OCI-LY7 (cell line): ENCODE results near the gene RFPL4A. TPM values are rescaled to one million over a fixed set of nuclear protein-coding genes. Genes with fewer than 3 reads are reported as not detected.

Experiments used
- BruUV-seq: library from RNA; stranded (reverse); fragments of 400-500 nt; replicated peaks from 2 replicates; lab custom pipeline; 2021; lab: Mats Ljungman, UMichigan
- CTCF ChIA-PET: fragments of 300-600 bp; sonication (Branson Sonifier 250); formaldehyde crosslinking; loops from one replicate; lab custom pipeline; 2022; ENCODE audit warnings: antibody characterized with exemption; ENCODE audit not compliant: unreplicated experiment; lab: Charles Lee
- POLR2A ChIA-PET: fragments of 300-600 bp; sonication (Branson Sonifier 250); formaldehyde crosslinking; loops from one replicate; lab custom pipeline; 2022; ENCODE audit warnings: antibody characterized with exemption; lab: Charles Lee
- DNase-seq: peaks from one replicate; pipeline ENCODE4 v3.0.0-alpha.2; 2015; ENCODE audit warnings: low spot score
- H2AFZ ChIP-seq: fragments of 200-600 bp; sonication (generic), shearing (Covaris generic); 2 replicates; pipeline ENCODE4 v1.6.1; 2014; ENCODE audit warnings: mild to moderate bottlenecking, antibody characterized with exemption, low read length, moderate library complexity
- H3K27ac ChIP-seq: fragments of 200-600 bp; sonication (generic); 2 replicates; pipeline ENCODE4 v1.5.1; 2014; ENCODE audit warnings: mixed run types, low read depth, mild to moderate bottlenecking, moderate library complexity, low read length, inconsistent platforms; ENCODE audit not compliant: poor library complexity, severe bottlenecking
- H3K36me3 ChIP-seq: fragments of 200-600 bp; sonication (generic); 2 replicates; pipeline ENCODE4 v1.6.1; 2014; ENCODE audit warnings: mild to moderate bottlenecking, antibody characterized with exemption, low read length, moderate library complexity, mixed read lengths; ENCODE audit not compliant: insufficient read depth
- H3K4me1 ChIP-seq: fragments of 200-600 bp; sonication (generic); 2 replicates; pipeline ENCODE4 v1.5.1; 2014; ENCODE audit warnings: mild to moderate bottlenecking, low read length; ENCODE audit not compliant: insufficient read depth, poor library complexity, severe bottlenecking
- H3K4me2 ChIP-seq: fragments of 200-600 bp; sonication (generic); 2 replicates; pipeline ENCODE4 v1.6.1; 2014; ENCODE audit warnings: mild to moderate bottlenecking, low read length
- H3K4me3 ChIP-seq: fragments of 200-600 bp; sonication (generic); 2 replicates; pipeline ENCODE4 v1.5.1; 2014; ENCODE audit warnings: mild to moderate bottlenecking, low read depth, low read length; ENCODE audit not compliant: poor library complexity, severe bottlenecking
- H3K79me2 ChIP-seq: fragments of 200-600 bp; sonication (generic); 2 replicates; pipeline ENCODE4 v1.6.1; 2016; ENCODE audit warnings: low read depth, mild to moderate bottlenecking, low read length, moderate library complexity, mixed read lengths; ENCODE audit not compliant: insufficient read depth
- H3K9me2 ChIP-seq: fragments of 200-600 bp; sonication (generic); 2 replicates; pipeline ENCODE4 v1.6.1; 2016; ENCODE audit warnings: mild to moderate bottlenecking, low read length, mixed read lengths; ENCODE audit not compliant: insufficient read depth
- H3K9me3 ChIP-seq: fragments of 200-600 bp; sonication (generic); 2 replicates; pipeline ENCODE4 v1.6.1; 2014; ENCODE audit warnings: mild to moderate bottlenecking, mixed run types, low read length, mixed read lengths
- H4K20me1 ChIP-seq: fragments of 200-600 bp; sonication (generic); 2 replicates; pipeline ENCODE4 v1.6.1; 2014; ENCODE audit warnings: mild to moderate bottlenecking, antibody characterized with exemption, low read length, moderate library complexity, mixed read lengths; ENCODE audit not compliant: insufficient read depth
- EZH2phosphoT487 ChIP-seq: fragments of 200-600 bp; sonication (generic); IDR thresholded peaks from 2 replicates; pipeline ENCODE4 v1.6.1; 2018; ENCODE audit warnings: low read depth, borderline replicate concordance, mild to moderate bottlenecking, mixed run types, antibody characterized with exemption, low read length, moderate library complexity, mixed read lengths
- intact Hi-C: fragments of 100-400 bp; cut with micrococcal nuclease; formaldehyde crosslinking; loops from one replicate; pipeline ENCODE4 v1.10.0; 2022; ENCODE audit not compliant: unreplicated experiment
- total RNA-seq, 2 experiments: library from RNA; depleted of rRNA in 1 of 2; stranded (reverse); fragments of >200 nt in 1 of 2; shearing (Covaris generic) in 1 of 2; gene quantifications; 2 replicates each; pipeline ENCODE4 v1.2.3, GENCODE V29; 2014 to 2022
- TF ChIP-seq, protein P1 (sequence below): fragments of 200-600 bp; sonication (generic); conservative IDR thresholded peaks from 2 replicates; pipeline ENCODE4 v1.5.1; 2014; ENCODE audit warnings: mild to moderate bottlenecking, antibody characterized with exemption, low read length, moderate library complexity, mixed read lengths

The RFPL4A gene
- total RNA-seq, 2 experiments from 2014 or later, result not detected

DNA sequence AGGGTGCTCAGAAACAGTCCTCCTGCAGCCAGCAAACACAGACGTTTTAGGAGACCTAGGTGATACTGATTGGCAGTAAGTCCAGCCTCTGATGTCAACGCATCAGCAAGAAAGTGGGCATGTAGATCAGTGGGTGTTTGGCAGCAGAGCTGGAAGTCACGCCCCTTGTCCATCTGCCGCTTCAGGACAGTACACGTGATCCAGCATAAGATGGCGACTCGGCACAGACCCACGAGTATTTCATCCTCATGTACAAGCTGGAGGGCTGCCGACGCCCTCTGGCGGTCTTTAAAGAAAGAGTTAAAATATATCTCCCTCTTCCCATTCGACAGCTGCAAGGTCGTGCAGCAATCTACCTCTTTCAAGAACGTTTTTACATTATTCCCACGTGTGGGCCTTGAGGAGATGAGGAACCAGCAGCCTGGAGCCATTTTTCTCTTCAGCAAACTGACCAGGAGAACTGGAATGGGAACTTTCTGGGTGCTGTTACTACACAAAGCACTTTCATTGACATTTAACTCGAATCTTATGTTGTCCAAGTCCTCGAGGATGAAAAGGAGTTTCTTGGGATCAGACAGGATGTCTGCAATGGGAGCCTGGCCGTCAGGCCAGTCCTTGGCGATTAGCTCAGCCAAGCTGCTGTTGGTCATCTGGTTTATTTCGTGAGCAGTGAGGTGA, 50.6 kb downstream of the RFPL4A start:
- Histone ChIP-seq H2AFZ (peak overlapping the region; percentile 71; the same call in 1 of the 2 replicates), H3K9me3 (peaks cover under 1% of the 10 kb centered on the region; the same call in 1 of the 2 replicates), H3K4me2 (peak overlapping the region; percentile 70), H3K27ac (peak overlapping the region; percentile 30), H4K20me1 (no peaks in the 10 kb centered on the region), H3K9me2 (no peaks in the 10 kb centered on the region), H3K4me3 (peak overlapping the region; percentile 66), H3K79me2 (peaks cover 100% of the 10 kb centered on the region), H3K36me3 (peaks cover 100% of the 10 kb centered on the region), H3K4me1 (peaks cover 60% of the 10 kb centered on the region)
- no TSS peak for BruUV-seq
- CTCF ChIA-PET, result interaction anchor here (1.3 kb wide), 1 partner anchor 11 kb away, joined by 4 read pairs; no protein-coding TSS in a partner anchor
- DNase-seq, result peak; percentile 89
- TF ChIP-seq, protein P1, sequence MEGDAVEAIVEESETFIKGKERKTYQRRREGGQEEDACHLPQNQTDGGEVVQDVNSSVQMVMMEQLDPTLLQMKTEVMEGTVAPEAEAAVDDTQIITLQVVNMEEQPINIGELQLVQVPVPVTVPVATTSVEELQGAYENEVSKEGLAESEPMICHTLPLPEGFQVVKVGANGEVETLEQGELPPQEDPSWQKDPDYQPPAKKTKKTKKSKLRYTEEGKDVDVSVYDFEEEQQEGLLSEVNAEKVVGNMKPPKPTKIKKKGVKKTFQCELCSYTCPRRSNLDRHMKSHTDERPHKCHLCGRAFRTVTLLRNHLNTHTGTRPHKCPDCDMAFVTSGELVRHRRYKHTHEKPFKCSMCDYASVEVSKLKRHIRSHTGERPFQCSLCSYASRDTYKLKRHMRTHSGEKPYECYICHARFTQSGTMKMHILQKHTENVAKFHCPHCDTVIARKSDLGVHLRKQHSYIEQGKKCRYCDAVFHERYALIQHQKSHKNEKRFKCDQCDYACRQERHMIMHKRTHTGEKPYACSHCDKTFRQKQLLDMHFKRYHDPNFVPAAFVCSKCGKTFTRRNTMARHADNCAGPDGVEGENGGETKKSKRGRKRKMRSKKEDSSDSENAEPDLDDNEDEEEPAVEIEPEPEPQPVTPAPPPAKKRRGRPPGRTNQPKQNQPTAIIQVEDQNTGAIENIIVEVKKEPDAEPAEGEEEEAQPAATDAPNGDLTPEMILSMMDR, result peak; percentile 85
- TF ChIP-seq EZH2phosphoT487, result no peak
- intact Hi-C loops, result loop anchor here (5.0 to 10.0 kb wide), 2 partner anchors 132 to 135 kb away; partner anchors contain the start of genes EPN1 and NLRP8
- POLR2A ChIA-PET, result interaction anchor here (0.6 to 0.9 kb wide), 2 partner anchors 13 to 20 kb away, joined by 3 read pairs; no protein-coding TSS in a partner anchor

DNA sequence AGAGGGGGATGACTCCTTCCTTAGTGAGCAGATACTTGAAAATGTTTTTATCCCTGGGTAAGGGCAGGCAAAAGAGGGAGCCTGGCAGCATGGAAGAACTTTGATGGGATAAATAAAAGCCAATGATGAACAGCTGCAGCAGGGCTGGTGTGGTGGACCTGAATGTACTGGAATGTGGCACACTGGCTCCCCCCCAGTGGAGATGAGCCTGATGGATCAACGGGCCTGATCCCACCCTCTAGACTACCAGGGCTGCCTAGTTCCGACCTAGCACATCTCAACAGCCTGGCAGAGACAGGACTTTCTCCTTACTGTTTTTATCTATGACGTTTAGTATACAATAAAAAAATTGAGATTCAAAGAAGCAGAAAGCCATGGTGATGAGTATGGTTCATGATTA, 52.4 kb downstream of the RFPL4A start:
- ChIA-PET CTCF (no interaction called here), POLR2A (no interaction called here)
- Histone ChIP-seq H3K9me3 (peaks cover 7% of the 10 kb centered on the region; the same call in 1 of the 2 replicates), H3K27ac (no peak overlapping the region), H2AFZ (no peak overlapping the region), H4K20me1 (no peaks in the 10 kb centered on the region), H3K4me2 (no peak overlapping the region), H3K36me3 (peaks cover 100% of the 10 kb centered on the region), H3K79me2 (peaks cover 100% of the 10 kb centered on the region), H3K9me2 (no peaks in the 10 kb centered on the region), H3K4me1 (peaks cover 73% of the 10 kb centered on the region), H3K4me3 (no peak overlapping the region)
- TF ChIP-seq EZH2phosphoT487, result no peak
- TF ChIP-seq, protein P1, result no peak
- intact Hi-C loops, result no loop called here
- no TSS peak for BruUV-seq
- DNase-seq, result no peak

DNA sequence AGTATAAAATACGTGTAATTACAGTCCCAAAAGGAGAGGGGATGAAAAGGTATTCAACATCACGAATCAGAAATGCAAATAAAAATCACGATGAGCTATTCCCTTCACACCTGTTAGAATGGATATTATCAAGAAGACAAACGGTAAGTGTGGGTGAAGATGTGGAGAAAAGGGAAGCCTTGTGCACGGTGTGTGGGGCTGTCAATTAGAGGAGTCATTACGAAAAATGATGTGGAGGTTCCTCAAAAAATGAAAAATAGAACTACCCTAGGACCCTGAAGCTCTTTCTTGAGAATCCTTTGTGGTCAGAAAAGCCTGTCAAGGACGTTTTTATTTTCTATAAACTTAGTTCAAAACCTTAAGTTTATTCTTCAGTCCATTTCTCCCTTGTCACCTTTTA, 53.6 kb downstream of the RFPL4A start:
- H3K79me2 ChIP-seq, result peaks cover 100% of the 10 kb centered on the region
- peaks cover 73% of the 10 kb centered on the region for H3K4me1 ChIP-seq
- H2AFZ ChIP-seq, result no peak overlapping the region
- no peak overlapping the region for H3K4me3 ChIP-seq
- no peak overlapping the region for H3K27ac ChIP-seq
- intact Hi-C loops, result no loop called here
- no peak for DNase-seq
- peak overlapping the region; percentile 25 for H3K4me2 ChIP-seq
- POLR2A ChIA-PET, result interaction anchor here (1.1 kb wide), 2 partner anchors 17 to 43 kb away, joined by 3 to 5 read pairs; no protein-coding TSS in a partner anchor
- H4K20me1 ChIP-seq, result no peaks in the 10 kb centered on the region
- no TSS peak for BruUV-seq
- H3K36me3 ChIP-seq, result peaks cover 100% of the 10 kb centered on the region
- TF ChIP-seq, protein P1, result no peak
- no peak for TF ChIP-seq EZH2phosphoT487
- CTCF ChIA-PET, result no interaction called here
- no peaks in the 10 kb centered on the region for H3K9me2 ChIP-seq
- H3K9me3 ChIP-seq, result peaks cover 7% of the 10 kb centered on the region; the same call in 1 of the 2 replicates
